GM19351 (cell line): ENCODE measurements around the gene TRIM37.
"Not testable (repeated sequence)": the region's sequence is repeated elsewhere in the genome, so short reads cannot be mapped to it uniquely, and the experiment has no call there.

Experiments
- ATAC-seq: cut with Tn5 transposase; IDR thresholded peaks from one replicate; pipeline ENCODE4 v1.9.1; 2021; ENCODE audit warnings: mild to moderate bottlenecking, moderate library complexity; ENCODE audit not compliant: unreplicated experiment

TRIM37 gene

GRCh38 chr17:59106463-59107305 lies at the start of gene TRIM37:
Gene TRIM37, minus strand, starts transcription at chr17:59106880. Its CDS starts 419 bp downstream, at chr17:59106461.
- peak; percentile 91 for ATAC-seq

GRCh38 chr17:59155439-59156177 lies 48.9 kb upstream of the TRIM37 start, which contains the start of gene PRR11:
Gene PRR11, plus strand, starts transcription at chr17:59155746. Its CDS starts 14,007 bp downstream, at chr17:59169753.
- peak; percentile 86 for ATAC-seq

GRCh38 chr17:59154721-59155438 lies 48.2 kb upstream of the TRIM37 start, which contains the start of gene SKA2:
Gene SKA2, minus strand, starts transcription at chr17:59155186. Its CDS starts 23 bp downstream, at chr17:59155163.
- peak; percentile 76 for ATAC-seq

- no peak for ATAC-seq
These were observed 47.6 kb upstream of the TRIM37 start for GRCh38 chr17:59154292-59154720.

GRCh38 chr17:59152925-59153324 lies 46.2 kb upstream of the TRIM37 start:
- no peak for ATAC-seq

- no peak for ATAC-seq
These were observed 44.9 kb upstream of the TRIM37 start for GRCh38 chr17:59151591-59151990.

- no peak for ATAC-seq
These were observed 44.3 kb upstream of the TRIM37 start for GRCh38 chr17:59151006-59151405.

GRCh38 chr17:59149841-59150511 lies 43.3 kb upstream of the TRIM37 start:
- no peak for ATAC-seq

GRCh38 chr17:59149051-59149450 lies 42.4 kb upstream of the TRIM37 start:
- no peak for ATAC-seq

- no peak for ATAC-seq
These were observed 39.0 kb upstream of the TRIM37 start for GRCh38 chr17:59145571-59146096.

- ATAC-seq, result no peak
These were observed 35.2 kb upstream of the TRIM37 start for GRCh38 chr17:59141860-59142259.

- ATAC-seq, result no peak
These were observed 33.3 kb upstream of the TRIM37 start for GRCh38 chr17:59139939-59140338.

- ATAC-seq, result not testable (repeated sequence)
These were observed 31.7 kb upstream of the TRIM37 start for GRCh38 chr17:59138339-59138738.

- ATAC-seq, result no peak
These were observed 24.5 kb upstream of the TRIM37 start for GRCh38 chr17:59131131-59131530.

- ATAC-seq, result no peak
These were observed 23.1 kb upstream of the TRIM37 start for GRCh38 chr17:59129814-59130213.

GRCh38 chr17:59126809-59127417 lies 20.2 kb upstream of the TRIM37 start:
- ATAC-seq, result no peak

- ATAC-seq, result peak; percentile 42
These were observed 18.0 kb upstream of the TRIM37 start for GRCh38 chr17:59124665-59125064.

- no peak for ATAC-seq
These were observed 15.3 kb upstream of the TRIM37 start for GRCh38 chr17:59121901-59122480.

GRCh38 chr17:59115474-59115873 lies 8.8 kb upstream of the TRIM37 start:
- no peak for ATAC-seq
